Heart right ventricle (tissue), 16 donors: Measurements from ENCODE around the gene USB1. TPM values are rescaled to one million over a fixed set of nuclear protein-coding genes. Genes with fewer than 3 reads are reported as not detected.

Experiments
- ATAC-seq, 8 donors: fragments of 200-7000 bp; cut with Tn5 transposase; one replicate each; pipeline ENCODE4 v1.9.1; 2020; ENCODE audit warnings: mild to moderate bottlenecking in 8 of 8, moderate library complexity in 8 of 8, moderate number of reproducible peaks in 1 of 8
- DNase-seq, 2 donors: peaks; one replicate each; pipeline ENCODE4 v3.0.0-alpha.2; 2020
- H3K27ac ChIP-seq, 10 donors: fragments of 200-600 bp; sonication (generic) in 2 of 10; one replicate each; pipeline versions ENCODE4 v1.5.0 to v1.8.0; 2020 to 2022; ENCODE audit warnings: mild to moderate bottlenecking in 3 of 10
- H3K27me3 ChIP-seq, 7 donors: fragments of 200-600 bp; one replicate each; pipeline ENCODE4 v1.8.0; 2021 to 2022; ENCODE audit warnings: mild to moderate bottlenecking in 2 of 7
- H3K36me3 ChIP-seq, 9 donors: fragments of 200-600 bp; sonication (generic) in 1 of 9; one replicate each; pipeline versions ENCODE4 v1.5.0 to v1.8.0; 2020 to 2022; ENCODE audit warnings: mild to moderate bottlenecking in 2 of 9
- H3K4me1 ChIP-seq, 9 donors: fragments of 200-600 bp; sonication (generic) in 1 of 9; one replicate each; pipeline versions ENCODE4 v1.5.0 to v1.8.0; 2020 to 2022; ENCODE audit warnings: mild to moderate bottlenecking in 4 of 9
- H3K4me3 ChIP-seq, 10 donors: fragments of 200-600 bp; sonication (generic) in 2 of 10; one replicate each; pipeline versions ENCODE4 v1.5.0 to v1.8.0; 2020 to 2022; ENCODE audit warnings: mild to moderate bottlenecking in 7 of 10, moderate library complexity in 2 of 10
- H3K9me3 ChIP-seq, 11 donors: fragments of 200-600 bp in 10 of 11; sonication (generic) in 2 of 11; one replicate each; pipeline versions ENCODE4 v1.5.0 to v1.8.0; 2013 to 2022; ENCODE audit warnings: mild to moderate bottlenecking in 2 of 11, control low read depth in 1 of 11, moderate library complexity in 1 of 11
- CTCF ChIP-seq, 9 donors: fragments of 200-600 bp; sonication (generic) in 2 of 9; IDR thresholded peaks; one replicate each; pipeline versions ENCODE4 v1.5.0 to v1.8.0; 2021 to 2022; ENCODE audit warnings: antibody characterized with exemption in 9 of 9, mild to moderate bottlenecking in 5 of 9, moderate library complexity in 1 of 9
- WGBS, 2 donors: extraction: QIAGEN DNeasy Blood & Tissue Kit; methylation state at CpG; one replicate each; pipeline ENCODE4 v1.1.7; 2013; ENCODE audit warnings: inconsistent platforms in 1 of 2; 5-methylcytosine and 5-hydroxymethylcytosine counted together
- intact Hi-C, 10 donors: fragments of 100-400 bp; cut with DNase I; formaldehyde crosslinking; loops; one replicate each; pipeline versions ENCODE4 v1.11.1 to v1.14.2; 2022
- polyA plus RNA-seq, 2 donors: library from polyadenylated mRNA; stranded (reverse); fragments of 200-250 nt; gene quantifications; one replicate each; pipeline ENCODE4 v1.2.3, GENCODE V29; 2013
- total RNA-seq, 10 donors: library from RNA; stranded (reverse); fragmentation: NEBNext Ultra II Directional in 3 of 10; extraction: Animal tissue kit (Norgen Biotek cat#: 25700) in 3 of 10; gene quantifications; one replicate each; pipeline versions ENCODE4 v1.2.1 to v1.2.4, GENCODE V29; 2021 to 2023
- donor health status: Arrhythmogenic right ventricular cardiomyopathy.
- donor health status: ischemic (EF 13 %, LVEDD 7.1; RV severe dilation, severe dysfunction).
- donor health status: healthy with polysubstance abuse.
- donor health status: DM: no; HTN: yes; CAD: no.
- donor health status: DM: no; HTN: no; CAD: no.
- donor health status: ischemic (EF 25% LVEDD 6.9; RV normal size, moderate dysfunction).
- donor health status: ischemic (EF 25% LVEDD 5.7; RV mildly dilated, moderate dysfunction).
- donor health status: healthy.
- donor health status: DM: yes; HTN: yes; CAD: no.
- donor health status: Ischemic cardiomyopathy.
- donor health status: ischemic (EF 35%, LVEDD 5.7; RV mildly dilated, moderate dysfunction).
- donor health status: nonischemic (EF 11% LVEDD 7.7; RV severe dilation, severe dysfunction).
- donor health status: DM: yes; HTN: yes; CAD: no.
- donor health status: PGD.
- donor health status: ischemic (EF 29% LVEDD 5.4; RV normal size, mild dysfunction).
- donor health status: nonischemic (EF 23%, LVEDD 6.1; RV moderate dilation, normal function).

Gene USB1
- total and polyA plus RNA-seq, 12 donors, result 21.1 to 44.3 (median 31.5) TPM

- Histone ChIP-seq H3K27me3 (no peaks in the 10 kb centered on the region), H3K9me3 (no peaks in the 10 kb centered on the region), H3K4me3 (no peak overlapping the region), H3K4me1 (peaks cover 9 to 51% (median 37%) of the 10 kb centered on the region in 9 donors), H3K27ac (no peak overlapping the region), H3K36me3 (peaks cover 0 to 49% (median 18%) of the 10 kb centered on the region in 9 donors)
- 97% methylated on average over 62 of the region's 62 CpGs for WGBS, 2 donors
- TF ChIP-seq CTCF (IDR thresholded peaks at IDR 0.05), result no peak
- no peak for ATAC-seq
- no peak for DNase-seq
- intact Hi-C loops, result loop anchor here in 4 of 10 donors (5.0 to 10.0 kb wide), 4 partner anchors 94 to 419 kb away; no protein-coding TSS in a partner anchor
These were observed 4.6 kb upstream of the USB1 start for GRCh38 chr16:57996406-57997175.

DNA sequence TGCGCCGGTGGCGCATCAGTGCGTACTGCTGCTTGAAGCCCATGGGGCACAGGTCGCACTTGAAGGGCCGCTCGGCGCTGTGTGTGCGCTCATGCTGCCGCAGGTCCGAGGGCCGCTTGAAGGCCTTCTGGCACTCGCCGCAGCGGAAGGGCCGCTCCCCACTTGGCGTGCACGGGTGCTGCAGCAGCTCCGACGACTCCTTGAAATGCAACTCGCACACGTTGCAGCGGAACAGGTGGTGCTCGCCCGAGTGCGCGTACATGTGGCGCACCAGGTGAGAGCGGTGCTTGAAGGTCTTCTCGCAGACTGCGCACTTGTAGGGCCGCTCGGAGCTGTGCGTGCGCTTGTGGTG, 4.1 kb upstream of the USB1 start:
- no peak overlapping the region for H3K27ac ChIP-seq
- H3K36me3 ChIP-seq, result peaks cover 0 to 49% (median 18%) of the 10 kb centered on the region in 9 donors
- no peaks in the 10 kb centered on the region for H3K27me3 ChIP-seq
- no peak overlapping the region for H3K4me3 ChIP-seq
- WGBS, 2 donors, result 97% methylated on average over 35 of the region's 35 CpGs
- DNase-seq (no peak), ATAC-seq (no peak)
- no peaks in the 10 kb centered on the region for H3K9me3 ChIP-seq
- peaks cover 9 to 56% (median 43%) of the 10 kb centered on the region in 9 donors for H3K4me1 ChIP-seq
- TF ChIP-seq CTCF (IDR thresholded peaks at IDR 0.05), result no peak
- intact Hi-C loops, result loop anchor here in 4 of 10 donors (5.0 to 10.0 kb wide), 4 partner anchors 95 to 420 kb away; no protein-coding TSS in a partner anchor

DNA sequence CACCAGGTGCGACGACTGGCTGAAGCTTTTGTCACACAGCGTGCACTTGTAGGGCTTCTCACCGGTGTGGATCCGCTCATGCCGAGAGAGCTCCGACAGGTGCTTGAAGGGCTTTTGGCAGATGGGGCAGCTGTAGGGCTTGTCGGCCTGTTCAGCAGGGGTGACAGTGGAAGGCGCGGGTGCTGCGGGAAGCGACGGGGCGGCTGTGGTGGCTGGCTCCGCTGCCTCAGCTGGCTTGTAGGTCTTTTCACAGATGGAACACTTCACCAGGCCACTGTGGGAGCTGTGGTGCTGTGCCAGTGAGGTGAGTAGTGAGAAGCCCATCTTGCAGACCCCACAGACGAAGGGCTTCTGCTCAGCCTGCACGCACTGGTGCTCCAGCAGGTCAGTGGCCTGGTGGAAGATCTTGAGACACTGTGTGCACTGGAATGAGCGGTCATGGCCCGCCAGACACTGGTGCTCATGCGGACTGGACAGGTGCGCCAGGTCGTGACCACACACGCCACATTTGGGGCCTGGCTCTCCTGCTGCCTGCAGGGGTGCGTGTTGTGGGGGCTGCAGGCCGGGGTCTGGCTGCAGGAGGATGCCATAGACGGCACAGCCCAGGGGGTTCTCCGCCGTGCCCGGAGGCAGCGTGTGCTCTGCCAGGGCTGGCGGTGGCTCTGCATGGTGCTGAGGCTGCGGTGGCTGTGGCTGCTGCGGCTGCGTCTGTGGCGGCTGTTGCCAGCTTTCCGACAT, 3.5 kb upstream of the USB1 start:
- DNase-seq (no peak), ATAC-seq (no peak)
- no peaks in the 10 kb centered on the region for H3K27me3 ChIP-seq
- no peaks in the 10 kb centered on the region for H3K9me3 ChIP-seq
- TF ChIP-seq CTCF (IDR thresholded peaks at IDR 0.05), result no peak
- peaks cover 0 to 54% (median 18%) of the 10 kb centered on the region in 9 donors for H3K36me3 ChIP-seq
- peak overlapping the region in 1 of 10 donors; percentile 86 for H3K4me3 ChIP-seq
- intact Hi-C loops, result loop anchor here in 5 of 10 donors (2.0 to 10.0 kb wide), 5 partner anchors 95 to 420 kb away; no protein-coding TSS in a partner anchor
- 95 to 97% methylated on average over 36 of the region's 36 CpGs for WGBS, 2 donors
- peak overlapping the region in 1 of 10 donors; percentile 96 for H3K27ac ChIP-seq
- peaks cover 9 to 59% (median 43%) of the 10 kb centered on the region in 9 donors for H3K4me1 ChIP-seq

GRCh38 chr16:57998486-57998885, 2.7 kb upstream of the USB1 start:
- H3K4me3 ChIP-seq, result peak overlapping the region in 1 of 10 donors; percentile 86
- intact Hi-C loops, result loop anchor here in 5 of 10 donors (2.0 to 10.0 kb wide), 5 partner anchors 96 to 421 kb away; no protein-coding TSS in a partner anchor
- peak overlapping the region in 1 of 10 donors; percentile 96 for H3K27ac ChIP-seq
- DNase-seq (peak in 1 of 2 donors; percentile 27), ATAC-seq (no peak)
- 69 to 72% methylated on average over 8 of the region's 8 CpGs for WGBS, 2 donors
- TF ChIP-seq CTCF (IDR thresholded peaks at IDR 0.05), result no peak
- H3K4me1 ChIP-seq, result peaks cover 9 to 65% (median 43%) of the 10 kb centered on the region in 9 donors
- H3K27me3 ChIP-seq, result no peaks in the 10 kb centered on the region
- no peaks in the 10 kb centered on the region for H3K9me3 ChIP-seq
- H3K36me3 ChIP-seq, result peaks cover 0 to 59% (median 18%) of the 10 kb centered on the region in 9 donors
